K562 (cell line): Measurements from ENCODE around the gene EXOSC1. TPM values are rescaled to one million over a fixed set of nuclear protein-coding genes. Genes with fewer than 3 reads are reported as not detected.
A peak's percentile ranks its signal among the peaks of the same experiment; 100 is the strongest.

ENCODE experiments used
- BRCA1 ChIP-seq, 2 experiments: fragments of 450-650 bp in 1 of 2; sonication (generic) in 1 of 2; formaldehyde crosslinking in 1 of 2; IDR thresholded peaks; 2 replicates each; pipeline versions ENCODE4 v1.5.0 to v1.6.1; 2017 to 2020; ENCODE audit warnings: mild to moderate bottlenecking in 1 of 2, missing genetic modification reagents in 1 of 2
- C11orf30 ChIP-seq: fragments of 450-650 bp; IDR thresholded peaks from 2 replicates; pipeline ENCODE4 v1.6.1; 2016; ENCODE audit warnings: low read depth, mild to moderate bottlenecking
- CC2D1A ChIP-seq: fragments of 450-650 bp; IDR thresholded peaks from 2 replicates; pipeline ENCODE4 v1.6.1; 2017; ENCODE audit warnings: mild to moderate bottlenecking
- COPS2 ChIP-seq: fragments of 450-650 bp; conservative IDR thresholded peaks from 2 replicates; pipeline ENCODE4 v1.6.1; 2016; ENCODE audit warnings: mild to moderate bottlenecking, moderate library complexity
- CUX1 ChIP-seq: fragments of 200-800 bp; sonication (Bioruptor generic); IDR thresholded peaks from 2 replicates; pipeline ENCODE4 v1.6.1; 2016; ENCODE audit warnings: missing genetic modification characterization, missing compliant biosample characterization
- ELF2 ChIP-seq: fragments of 250-450 bp; sonication (Bioruptor Pico); IDR thresholded peaks from 2 replicates; pipeline ENCODE4 v1.5.0; 2021; ENCODE audit warnings: mild to moderate bottlenecking
- GABPA ChIP-seq: fragments of 200-800 bp; sonication (Bioruptor generic); conservative IDR thresholded peaks from 2 replicates; pipeline ENCODE4 v1.6.1; 2016; ENCODE audit warnings: low read depth, missing genetic modification characterization, missing compliant biosample characterization
- NKRF ChIP-seq: fragments of 450-650 bp; IDR thresholded peaks from 2 replicates; pipeline ENCODE4 v1.6.1; 2016; ENCODE audit warnings: borderline replicate concordance
- POLR3A ChIP-seq: IDR thresholded peaks from 2 replicates; pipeline ENCODE4 v1.6.1; 2011; ENCODE audit warnings: borderline replicate concordance, mild to moderate bottlenecking, moderate library complexity; ENCODE audit not compliant: insufficient read length, insufficient read depth; ENCODE audit errors: extremely low read depth
- RAD21 ChIP-seq, 2 experiments: fragments of 250-450 bp in 1 of 2; fragments of 450-650 bp in 1 of 2; sonication (Bioruptor Pico) in 1 of 2; formaldehyde crosslinking in 1 of 2; IDR thresholded peaks in 1 of 2; conservative IDR thresholded peaks in 1 of 2; 2 replicates each; pipeline versions ENCODE4 v1.4.0 to v1.8.0; 2020 to 2022; ENCODE audit warnings: mild to moderate bottlenecking in 2 of 2, moderate library complexity in 1 of 2
- RFX5 ChIP-seq: IDR thresholded peaks from 2 replicates; pipeline ENCODE4 v1.6.1; 2011; ENCODE audit warnings: low read depth, mild to moderate bottlenecking, improper control_type of control experiment, low read length
- SRSF9 ChIP-seq: fragments of 200-400 bp; formaldehyde crosslinking; IDR thresholded peaks from 2 replicates; pipeline ENCODE4 v1.6.1; 2017; ENCODE audit warnings: low read depth, low read length, borderline replicate concordance
- VEZF1 ChIP-seq: fragments of 200-800 bp; sonication (Bioruptor generic); IDR thresholded peaks from 2 replicates; pipeline ENCODE4 v1.6.1; 2017; ENCODE audit warnings: missing genetic modification characterization, missing compliant biosample characterization
- ZBTB7A ChIP-seq: IDR thresholded peaks from 2 replicates; pipeline ENCODE4 v1.6.1; 2011; ENCODE audit warnings: low read depth, mild to moderate bottlenecking, low read length, moderate library complexity, borderline replicate concordance; ENCODE audit not compliant: control insufficient read depth
- ZFPM2 ChIP-seq: fragments of 250-450 bp; sonication (Bioruptor Pico); IDR thresholded peaks from 2 replicates; pipeline ENCODE4 v1.5.1; 2022; ENCODE audit warnings: mild to moderate bottlenecking
- ZNF12 ChIP-seq: sonication (generic); formaldehyde crosslinking; IDR thresholded peaks from 2 replicates; pipeline ENCODE4 v1.4.0; 2020; ENCODE audit warnings: mild to moderate bottlenecking, missing genetic modification reagents
- ZNF584 ChIP-seq: fragments of 200-800 bp; sonication (Bioruptor generic); IDR thresholded peaks from 2 replicates; pipeline ENCODE4 v1.6.1; 2016; ENCODE audit warnings: low read depth, mild to moderate bottlenecking, missing genetic modification characterization, missing compliant biosample characterization
- ZNF695 ChIP-seq: fragments of 450-650 bp; formaldehyde crosslinking; IDR thresholded peaks from 2 replicates; pipeline ENCODE4 v1.4.0; 2020; ENCODE audit warnings: mild to moderate bottlenecking, moderate library complexity
- ZNF717 ChIP-seq: fragments of 250-450 bp; sonication (Bioruptor Pico); IDR thresholded peaks from 2 replicates; pipeline ENCODE4 v1.5.0; 2021
- polyA plus RNA-seq, 8 experiments: library from polyadenylated mRNA; depleted of rRNA in 4 of 8; stranded (reverse) in 5 of 8; unstranded in 3 of 8; fragments of >200 nt; fragmentation: Nextera tagmentation in 2 of 8; fragmentation: Illumina TruSeq in 1 of 8; extraction: Ambion mirVana in 2 of 8; extraction: Trizol in 1 of 8; gene quantifications; 2 replicates each; pipeline versions ENCODE4 v1.2.1 to v1.2.3, GENCODE V29; 2011 to 2014; ENCODE audit warnings: inconsistent platforms in 1 of 8, missing spikeins in 1 of 8
- total RNA-seq, 7 experiments: library from RNA; depleted of rRNA in 6 of 7; stranded (reverse); fragments of >200 nt in 6 of 7; fragmentation: Illumina TruSeq in 2 of 7; extraction: Trizol in 2 of 7; gene quantifications; 2 replicates each; pipeline versions ENCODE4 v1.2.1 to v1.2.3, GENCODE V29; 2011 to 2021; ENCODE audit warnings: low replicate concordance in 1 of 7

The EXOSC1 gene
- total and polyA plus RNA-seq, 9 of the 15 experiments (the other 6 are each of a cell fraction or from before 2014, with no cell fraction given), result 44.3 to 117 (median 67.0) TPM

GRCh38 chr10:97407211-97407951, 38.4 kb downstream of the EXOSC1 start (continued):
- TF ChIP-seq ZNF12 (CRISPR knock-in tag), result no peak
- TF ChIP-seq POLR3A, result no peak
- no peak for TF ChIP-seq ELF2 (CRISPR knock-in tag)
- TF ChIP-seq VEZF1 (CRISPR knock-in tag), result no peak
- no peak for TF ChIP-seq ZNF584 (CRISPR knock-in tag)
- TF ChIP-seq COPS2, result no peak
- TF ChIP-seq ZFPM2 (CRISPR knock-in tag), result no peak
- TF ChIP-seq BRCA1 (IDR thresholded peaks at IDR 0.05), result no peak
- TF ChIP-seq BRCA1 (CRISPR knock-in tag; IDR thresholded peaks at IDR 0.05), result no peak
- no peak for TF ChIP-seq ZNF717
- TF ChIP-seq CUX1 (CRISPR knock-in tag), result no peak
- peak; percentile 28; the same call in 1 of the 2 replicates for TF ChIP-seq NKRF
- no peak for TF ChIP-seq ZBTB7A
- TF ChIP-seq RAD21 (CRISPR knock-in tag; conservative IDR thresholded peaks at IDR 0.05 in 1 of 2, IDR thresholded peaks at IDR 0.05 in 1 of 2), result peak; percentile 64 to 77
- peak; percentile 51; the same call in 1 of the 2 replicates for TF ChIP-seq CC2D1A
- no peak for TF ChIP-seq C11orf30
- no peak for TF ChIP-seq GABPA (tag)
- TF ChIP-seq SRSF9, result no peak
- no peak for TF ChIP-seq RFX5
- no peak for TF ChIP-seq ZNF695 (CRISPR knock-in tag)
